DOHH2 (cell line): ENCODE data around the gene KRT74.

ENCODE experiments used
- H3F3A ChIP-seq: fragments of 200-600 bp; sonication (generic), shearing (Covaris generic); 2 replicates; pipeline ENCODE4 v1.6.0; 2016; ENCODE audit warnings: antibody characterized with exemption, mild to moderate bottlenecking; ENCODE audit not compliant: control insufficient read depth, insufficient read depth
- H3K27ac ChIP-seq: fragments of 200-600 bp; sonication (generic); 2 replicates; pipeline ENCODE4 v1.5.1; 2014; ENCODE audit warnings: low read depth, mild to moderate bottlenecking, low read length, moderate library complexity
- H3K27me3 ChIP-seq: fragments of 200-600 bp; sonication (generic); 2 replicates; pipeline ENCODE4 v1.6.1; 2014; ENCODE audit warnings: mild to moderate bottlenecking, low read length, mixed read lengths; ENCODE audit not compliant: control insufficient read depth
- H3K36me3 ChIP-seq: fragments of 200-600 bp; sonication (generic); 2 replicates; pipeline ENCODE4 v1.6.1; 2014; ENCODE audit warnings: mild to moderate bottlenecking, low read length, moderate library complexity, mixed read lengths; ENCODE audit not compliant: control insufficient read depth
- H3K4me1 ChIP-seq: fragments of 200-600 bp; sonication (generic); 2 replicates; pipeline ENCODE4 v1.6.1; 2014; ENCODE audit warnings: mild to moderate bottlenecking, low read length, mixed read lengths; ENCODE audit not compliant: control insufficient read depth
- H3K4me2 ChIP-seq: fragments of 200-600 bp; sonication (generic); 2 replicates; pipeline ENCODE4 v1.6.0; 2014; ENCODE audit warnings: mild to moderate bottlenecking, low read length, moderate library complexity
- H3K4me3 ChIP-seq: fragments of 200-600 bp; sonication (generic); 2 replicates; pipeline ENCODE4 v1.5.1; 2014; ENCODE audit warnings: mild to moderate bottlenecking, low read length, mixed read lengths
- H3K79me2 ChIP-seq: fragments of 200-600 bp; sonication (generic); 2 replicates; pipeline ENCODE4 v1.6.1; 2014; ENCODE audit warnings: mild to moderate bottlenecking, low read length, mixed read lengths; ENCODE audit not compliant: control insufficient read depth
- H3K9me2 ChIP-seq: fragments of 200-600 bp; sonication (generic); replicated peaks from 2 replicates; pipeline ENCODE4 v1.6.1; 2014; ENCODE audit warnings: mild to moderate bottlenecking, low read length, mixed read lengths; ENCODE audit not compliant: control insufficient read depth
- H3K9me3 ChIP-seq: fragments of 200-600 bp; sonication (generic); 2 replicates; pipeline ENCODE4 v1.6.1; 2014; ENCODE audit warnings: antibody characterized with exemption, low read length, mixed read lengths; ENCODE audit not compliant: control insufficient read depth, insufficient read depth
- H4K20me1 ChIP-seq: fragments of 200-600 bp; sonication (generic); 2 replicates; pipeline ENCODE4 v1.6.0; 2014; ENCODE audit warnings: low read depth, mild to moderate bottlenecking, antibody characterized with exemption, low read length, moderate library complexity; ENCODE audit not compliant: control insufficient read depth, insufficient read depth
- EZH2phosphoT487 ChIP-seq: fragments of 200-600 bp; sonication (generic); IDR thresholded peaks from 2 replicates; pipeline ENCODE4 v1.6.1; 2017; ENCODE audit warnings: borderline replicate concordance, mild to moderate bottlenecking, antibody characterized with exemption, low read length, moderate library complexity, mixed read lengths
- TF ChIP-seq, protein P1 (sequence below): fragments of 200-600 bp; sonication (generic); IDR thresholded peaks from one replicate; pipeline ENCODE4 v1.5.1; 2014; ENCODE audit warnings: antibody characterized with exemption, mild to moderate bottlenecking, low read depth, low read length; ENCODE audit not compliant: poor library complexity, severe bottlenecking

KRT74 gene

DNA sequence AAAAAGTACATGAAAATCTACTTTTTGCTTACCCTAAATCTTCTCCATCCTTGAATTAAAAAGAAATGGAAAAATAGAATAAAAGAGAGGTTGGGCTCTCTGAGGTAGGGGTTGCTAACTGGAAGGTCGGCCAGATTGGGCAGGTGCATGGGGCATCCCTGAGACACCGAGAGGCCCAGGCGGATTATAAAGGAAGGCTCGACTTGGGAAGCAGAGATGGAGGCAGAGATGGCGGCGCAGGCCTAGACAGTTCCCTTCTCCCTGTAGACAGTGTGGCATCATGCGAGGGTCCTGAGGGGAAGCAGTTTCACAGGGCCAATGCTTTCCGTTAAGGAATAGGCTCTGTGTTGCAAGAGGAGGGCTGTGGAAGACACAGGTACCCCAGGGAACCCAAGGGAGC is 3.7 kb upstream of the KRT74 start:
- Histone ChIP-seq H3K4me1 (peaks cover 9% of the 10 kb centered on the region; the same call in 1 of the 2 replicates), H3K79me2 (no peaks in the 10 kb centered on the region), H3K4me3 (no peak overlapping the region), H3K27me3 (peaks cover 30% of the 10 kb centered on the region), H3K4me2 (no peak overlapping the region), H4K20me1 (no peaks in the 10 kb centered on the region), H3K9me2 (no peaks in the 10 kb centered on the region), H3K27ac (no peak overlapping the region), H3F3A (no peaks in the 10 kb centered on the region), H3K9me3 (no peaks in the 10 kb centered on the region), H3K36me3 (no peaks in the 10 kb centered on the region)
- TF ChIP-seq, protein P1, sequence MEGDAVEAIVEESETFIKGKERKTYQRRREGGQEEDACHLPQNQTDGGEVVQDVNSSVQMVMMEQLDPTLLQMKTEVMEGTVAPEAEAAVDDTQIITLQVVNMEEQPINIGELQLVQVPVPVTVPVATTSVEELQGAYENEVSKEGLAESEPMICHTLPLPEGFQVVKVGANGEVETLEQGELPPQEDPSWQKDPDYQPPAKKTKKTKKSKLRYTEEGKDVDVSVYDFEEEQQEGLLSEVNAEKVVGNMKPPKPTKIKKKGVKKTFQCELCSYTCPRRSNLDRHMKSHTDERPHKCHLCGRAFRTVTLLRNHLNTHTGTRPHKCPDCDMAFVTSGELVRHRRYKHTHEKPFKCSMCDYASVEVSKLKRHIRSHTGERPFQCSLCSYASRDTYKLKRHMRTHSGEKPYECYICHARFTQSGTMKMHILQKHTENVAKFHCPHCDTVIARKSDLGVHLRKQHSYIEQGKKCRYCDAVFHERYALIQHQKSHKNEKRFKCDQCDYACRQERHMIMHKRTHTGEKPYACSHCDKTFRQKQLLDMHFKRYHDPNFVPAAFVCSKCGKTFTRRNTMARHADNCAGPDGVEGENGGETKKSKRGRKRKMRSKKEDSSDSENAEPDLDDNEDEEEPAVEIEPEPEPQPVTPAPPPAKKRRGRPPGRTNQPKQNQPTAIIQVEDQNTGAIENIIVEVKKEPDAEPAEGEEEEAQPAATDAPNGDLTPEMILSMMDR, result no peak

DNA sequence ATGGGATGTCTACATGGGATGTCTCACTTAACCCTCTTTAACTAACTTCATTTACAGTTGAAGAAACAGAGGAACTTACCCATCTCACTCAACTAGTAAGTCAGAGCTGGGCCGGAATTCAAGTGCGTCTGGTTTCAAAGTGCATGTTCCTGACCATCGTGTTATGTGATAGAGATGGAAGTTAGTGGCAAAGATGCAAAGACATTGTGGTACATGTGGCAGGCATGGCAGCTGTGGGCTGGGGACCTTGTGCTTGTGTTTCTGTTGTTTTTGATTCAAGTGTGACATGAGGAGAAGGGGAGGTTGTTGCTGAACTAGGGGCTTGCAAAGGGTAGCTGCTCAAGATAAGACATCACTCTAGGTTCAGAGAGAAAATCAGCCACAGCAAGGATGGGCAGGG is 2.3 kb upstream of the KRT74 start:
- no peak for TF ChIP-seq EZH2phosphoT487
- TF ChIP-seq, protein P1, result no peak
- Histone ChIP-seq H3F3A (no peaks in the 10 kb centered on the region), H3K9me3 (no peaks in the 10 kb centered on the region), H3K4me2 (no peak overlapping the region), H3K27me3 (peaks cover 34% of the 10 kb centered on the region), H3K4me1 (peaks cover 9% of the 10 kb centered on the region; the same call in 1 of the 2 replicates), H3K9me2 (no peaks in the 10 kb centered on the region), H4K20me1 (no peaks in the 10 kb centered on the region), H3K36me3 (no peaks in the 10 kb centered on the region), H3K4me3 (no peak overlapping the region), H3K27ac (no peak overlapping the region), H3K79me2 (no peaks in the 10 kb centered on the region)

DNA sequence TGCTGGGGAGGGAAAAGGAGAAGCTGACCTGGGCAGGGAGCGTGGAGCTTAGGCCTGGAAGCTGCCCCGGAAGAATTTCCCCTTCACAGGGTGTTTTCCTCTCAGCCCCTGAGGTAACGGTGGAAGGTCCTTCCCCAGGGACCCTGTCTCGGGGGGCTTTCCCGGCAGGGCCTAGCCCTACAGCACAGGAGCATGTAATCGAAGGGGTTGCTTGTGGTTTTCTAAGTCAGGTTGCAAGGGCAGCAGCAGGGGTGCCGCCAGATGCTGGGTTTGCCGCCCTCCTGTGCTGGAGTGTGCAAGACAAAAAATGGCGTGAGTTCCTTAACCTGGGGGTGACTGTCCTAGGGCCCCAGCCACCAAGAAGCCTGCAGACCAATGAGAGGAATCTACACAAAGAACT is 1.6 kb upstream of the KRT74 start:
- H3K27ac ChIP-seq, result no peak overlapping the region
- no peaks in the 10 kb centered on the region for H3K9me2 ChIP-seq
- no peak overlapping the region for H3K4me2 ChIP-seq
- no peak for TF ChIP-seq EZH2phosphoT487
- TF ChIP-seq, protein P1, result no peak
- H3K4me1 ChIP-seq, result peaks cover 9% of the 10 kb centered on the region; the same call in 1 of the 2 replicates
- H4K20me1 ChIP-seq, result no peaks in the 10 kb centered on the region
- H3K27me3 ChIP-seq, result peaks cover 37% of the 10 kb centered on the region
- no peaks in the 10 kb centered on the region for H3F3A ChIP-seq
- no peaks in the 10 kb centered on the region for H3K36me3 ChIP-seq
- H3K4me3 ChIP-seq, result no peak overlapping the region
- H3K9me3 ChIP-seq, result no peaks in the 10 kb centered on the region
- H3K79me2 ChIP-seq, result no peaks in the 10 kb centered on the region

DNA sequence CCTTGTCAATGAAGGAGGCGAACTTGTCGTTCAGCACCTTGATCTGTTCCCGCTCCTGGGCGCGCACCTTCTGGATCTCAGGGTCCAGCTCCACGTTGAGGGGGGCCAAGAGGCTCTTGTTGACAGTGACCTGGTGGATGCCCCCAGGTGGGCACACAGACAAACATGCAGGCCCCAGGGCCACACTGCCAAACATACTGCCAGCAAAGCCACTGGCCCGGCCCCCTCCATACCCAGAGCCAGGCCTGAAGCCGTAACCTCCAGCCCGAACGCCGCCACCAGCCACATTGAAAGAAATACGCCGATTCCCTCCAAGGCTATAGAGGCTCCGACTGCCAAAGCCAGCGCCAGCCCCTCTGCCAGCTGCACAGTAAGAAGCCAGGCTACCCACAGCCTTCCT is 337 bp downstream of the KRT74 start:
- H3K9me2 ChIP-seq, result no peaks in the 10 kb centered on the region
- H3K79me2 ChIP-seq, result no peaks in the 10 kb centered on the region
- H3K27me3 ChIP-seq, result peaks cover 33% of the 10 kb centered on the region
- H3K9me3 ChIP-seq, result no peaks in the 10 kb centered on the region
- H3K36me3 ChIP-seq, result no peaks in the 10 kb centered on the region
- no peak overlapping the region for H3K27ac ChIP-seq
- H4K20me1 ChIP-seq, result no peaks in the 10 kb centered on the region
- no peak overlapping the region for H3K4me2 ChIP-seq
- H3K4me1 ChIP-seq, result peaks cover 9% of the 10 kb centered on the region; the same call in 1 of the 2 replicates
- H3F3A ChIP-seq, result no peaks in the 10 kb centered on the region
- H3K4me3 ChIP-seq, result no peak overlapping the region
- TF ChIP-seq, protein P1, result no peak
- TF ChIP-seq EZH2phosphoT487, result no peak
